Type B pancreatic cell (in vitro differentiated cells): Measurements from ENCODE around the gene CERS1. TPM values are rescaled to one million over a fixed set of nuclear protein-coding genes. Genes with fewer than 3 reads are reported as not detected.

ENCODE experiments used
- DNase-seq: peaks from one replicate; pipeline ENCODE4 v3.0.0; 2021; ENCODE audit warnings: mixed read lengths; ENCODE audit not compliant: unreplicated experiment; ENCODE audit errors: extremely low spot score
- H3K27ac Mint-ChIP-seq: 2 replicates; pipeline ENCODE4 v1.8.0; 2021; ENCODE audit warnings: mild to moderate bottlenecking, mixed read lengths
- H3K27me3 Mint-ChIP-seq: 2 replicates; pipeline ENCODE4 v1.8.0; 2021; ENCODE audit warnings: mixed read lengths
- H3K36me3 Mint-ChIP-seq: 2 replicates; pipeline ENCODE4 v1.8.0; 2021; ENCODE audit warnings: mixed read lengths
- H3K4me1 Mint-ChIP-seq: one replicate; pipeline ENCODE4 v1.8.0; 2021; ENCODE audit warnings: mixed read lengths; ENCODE audit not compliant: unreplicated experiment
- H3K4me3 Mint-ChIP-seq: 2 replicates; pipeline ENCODE4 v1.8.0; 2021; ENCODE audit warnings: mild to moderate bottlenecking, mixed read lengths
- H3K9me3 Mint-ChIP-seq: 2 replicates; pipeline ENCODE4 v1.8.0; 2021; ENCODE audit warnings: mixed read lengths
- total RNA-seq: library from RNA; stranded (reverse); gene quantifications from 2 replicates; pipeline ENCODE4 v1.2.1, GENCODE V29; 2021; ENCODE audit warnings: low replicate concordance
- TF ChIP-seq, protein P1 (sequence below): fragments of 200-600 bp; sonication (generic); conservative IDR thresholded peaks from 2 replicates; pipeline ENCODE4 v1.5.0; 2021; ENCODE audit warnings: antibody characterized with exemption, mild to moderate bottlenecking

The CERS1 gene
- total RNA-seq, 1 donor from 2014 or later: 14.8 TPM

GRCh38 chr19:18859676-18860301 lies 36.2 kb downstream of the CERS1 start:
- H3K9me3 Mint-ChIP-seq: no peaks in the 10 kb centered on the region
- DNase-seq: no peak

DNA sequence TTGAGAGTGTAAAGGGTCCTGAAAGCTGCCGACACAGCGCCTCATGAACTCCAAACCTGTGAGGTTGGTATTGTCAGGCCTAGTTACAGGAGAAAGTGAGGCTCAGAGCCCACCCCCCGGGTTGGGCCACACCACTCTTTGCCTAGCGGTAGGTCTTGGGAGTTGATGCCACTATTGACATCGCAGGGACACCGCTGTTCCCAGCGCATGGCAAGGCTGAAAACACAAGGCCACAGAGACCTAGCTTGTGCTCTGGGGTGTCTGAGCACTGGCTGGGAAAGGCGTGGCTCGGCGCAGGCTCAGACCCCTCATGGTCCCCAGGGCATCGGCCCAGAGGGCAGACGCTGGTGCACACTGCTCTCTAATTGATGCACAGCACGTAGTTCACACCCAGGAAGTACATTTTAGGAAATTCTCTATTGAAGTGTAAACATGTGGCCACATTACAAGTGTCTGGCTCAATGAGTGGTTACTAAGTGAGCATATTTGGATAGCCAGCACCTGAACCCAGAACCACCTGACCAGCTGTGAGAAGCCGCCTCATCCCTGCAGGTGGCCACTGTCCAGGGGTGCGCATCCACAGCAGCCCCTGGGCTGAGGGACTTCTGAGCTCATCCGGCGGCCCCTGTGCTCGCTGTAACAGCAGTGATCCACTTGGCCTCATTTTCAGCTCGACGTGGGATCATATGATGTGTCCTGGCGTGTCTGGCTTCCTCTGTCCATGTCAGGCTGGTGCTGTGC lies 36.9 kb downstream of the CERS1 start:
- no peaks in the 10 kb centered on the region for H3K9me3 Mint-ChIP-seq
- TF ChIP-seq, protein P1, sequence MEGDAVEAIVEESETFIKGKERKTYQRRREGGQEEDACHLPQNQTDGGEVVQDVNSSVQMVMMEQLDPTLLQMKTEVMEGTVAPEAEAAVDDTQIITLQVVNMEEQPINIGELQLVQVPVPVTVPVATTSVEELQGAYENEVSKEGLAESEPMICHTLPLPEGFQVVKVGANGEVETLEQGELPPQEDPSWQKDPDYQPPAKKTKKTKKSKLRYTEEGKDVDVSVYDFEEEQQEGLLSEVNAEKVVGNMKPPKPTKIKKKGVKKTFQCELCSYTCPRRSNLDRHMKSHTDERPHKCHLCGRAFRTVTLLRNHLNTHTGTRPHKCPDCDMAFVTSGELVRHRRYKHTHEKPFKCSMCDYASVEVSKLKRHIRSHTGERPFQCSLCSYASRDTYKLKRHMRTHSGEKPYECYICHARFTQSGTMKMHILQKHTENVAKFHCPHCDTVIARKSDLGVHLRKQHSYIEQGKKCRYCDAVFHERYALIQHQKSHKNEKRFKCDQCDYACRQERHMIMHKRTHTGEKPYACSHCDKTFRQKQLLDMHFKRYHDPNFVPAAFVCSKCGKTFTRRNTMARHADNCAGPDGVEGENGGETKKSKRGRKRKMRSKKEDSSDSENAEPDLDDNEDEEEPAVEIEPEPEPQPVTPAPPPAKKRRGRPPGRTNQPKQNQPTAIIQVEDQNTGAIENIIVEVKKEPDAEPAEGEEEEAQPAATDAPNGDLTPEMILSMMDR: no peak
- H3K27ac Mint-ChIP-seq: no peak overlapping the region
- H3K27me3 Mint-ChIP-seq: no peaks in the 10 kb centered on the region
- no peaks in the 10 kb centered on the region for H3K36me3 Mint-ChIP-seq
- H3K4me3 Mint-ChIP-seq: no peak overlapping the region
- no peaks in the 10 kb centered on the region for H3K4me1 Mint-ChIP-seq
- no peak for DNase-seq

More at GRCh38 chr19:18859676-18860301, 36.2 kb downstream of the CERS1 start:
- Mint-ChIP-seq H3K4me1 (no peaks in the 10 kb centered on the region), H3K36me3 (no peaks in the 10 kb centered on the region), H3K4me3 (no peak overlapping the region), H3K27ac (no peak overlapping the region), H3K27me3 (no peaks in the 10 kb centered on the region)
- TF ChIP-seq, protein P1: no peak

GRCh38 chr19:18857223-18857622 lies 38.7 kb downstream of the CERS1 start:
- no peak for DNase-seq
- Mint-ChIP-seq H3K36me3 (peaks cover 7% of the 10 kb centered on the region), H3K4me3 (no peak overlapping the region), H3K9me3 (no peaks in the 10 kb centered on the region), H3K27ac (no peak overlapping the region), H3K4me1 (no peaks in the 10 kb centered on the region), H3K27me3 (no peaks in the 10 kb centered on the region)
- TF ChIP-seq, protein P1: no peak

DNA sequence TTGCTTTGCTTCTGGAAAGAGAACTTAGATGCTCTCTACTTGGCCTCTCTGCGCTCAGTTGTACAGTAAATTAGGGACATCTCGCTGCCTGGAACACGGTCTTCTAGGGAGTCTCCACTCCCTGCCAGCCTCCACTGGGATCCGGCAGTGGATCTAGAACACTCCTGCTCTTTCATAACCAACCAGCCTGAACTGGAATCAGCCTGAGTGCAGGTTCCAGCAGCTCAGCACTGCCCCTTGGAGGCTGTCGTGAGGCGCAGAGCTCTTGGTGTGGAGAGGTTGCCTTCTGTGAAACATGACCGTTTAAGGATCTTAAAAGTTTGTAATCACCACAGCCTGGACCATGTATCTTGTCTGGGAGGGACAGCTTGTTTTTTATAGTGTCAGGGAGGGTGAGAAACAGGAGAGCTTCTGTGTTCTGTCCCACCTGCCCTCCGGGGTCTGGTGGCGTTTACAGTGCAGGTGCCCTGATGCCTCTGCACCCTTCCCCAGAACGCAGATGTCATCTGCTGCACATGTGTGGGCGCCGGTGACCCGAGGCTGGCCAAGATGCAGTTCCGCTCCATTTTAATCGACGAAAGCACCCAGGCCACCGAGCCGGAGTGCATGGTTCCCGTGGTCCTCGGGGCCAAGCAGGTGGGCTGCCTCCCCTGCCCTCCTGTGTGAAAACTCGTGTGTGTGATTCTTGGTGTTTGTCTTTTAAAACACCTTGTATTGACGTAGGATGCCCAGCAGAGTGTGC lies 39.4 kb downstream of the CERS1 start:
- TF ChIP-seq, protein P1: peak; percentile 54
- H3K4me1 Mint-ChIP-seq: no peaks in the 10 kb centered on the region
- H3K36me3 Mint-ChIP-seq: peaks cover 7% of the 10 kb centered on the region
- no peak overlapping the region for H3K4me3 Mint-ChIP-seq
- H3K27me3 Mint-ChIP-seq: no peaks in the 10 kb centered on the region
- peak overlapping the region; percentile 19 for H3K27ac Mint-ChIP-seq
- DNase-seq: no peak
- H3K9me3 Mint-ChIP-seq: no peaks in the 10 kb centered on the region

DNA sequence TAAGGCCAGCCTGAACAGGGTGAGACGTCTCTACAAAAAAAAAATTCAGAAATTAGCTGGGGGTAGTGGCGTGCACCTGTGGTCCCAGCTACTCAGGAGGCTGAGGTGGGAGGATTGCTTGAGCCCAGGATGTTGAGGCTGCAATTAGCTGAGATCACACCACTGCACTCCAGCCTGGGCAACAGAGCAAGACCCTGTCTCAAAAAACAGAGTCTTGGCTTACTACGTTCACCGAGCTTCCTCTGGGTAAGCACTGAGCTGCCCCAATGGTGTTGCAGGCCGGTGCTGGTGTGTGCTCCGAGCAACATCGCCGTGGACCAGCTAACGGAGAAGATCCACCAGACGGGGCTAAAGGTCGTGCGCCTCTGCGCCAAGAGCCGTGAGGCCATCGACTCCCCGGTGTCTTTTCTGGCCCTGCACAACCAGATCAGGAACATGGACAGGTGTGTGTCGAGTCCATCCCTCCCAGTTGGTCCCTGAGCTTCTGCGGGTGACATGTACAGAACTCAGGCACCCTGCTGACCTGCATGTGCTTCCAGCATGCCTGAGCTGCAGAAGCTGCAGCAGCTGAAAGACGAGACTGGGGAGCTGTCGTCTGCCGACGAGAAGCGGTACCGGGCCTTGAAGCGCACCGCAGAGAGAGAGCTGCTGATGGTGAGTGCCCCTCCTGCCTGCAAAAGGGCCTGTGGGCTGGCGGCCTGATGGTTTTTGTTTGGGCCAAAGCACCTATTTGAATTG lies 40.1 kb downstream of the CERS1 start:
- Mint-ChIP-seq H3K36me3 (peaks cover 7% of the 10 kb centered on the region), H3K27ac (peak overlapping the region; percentile 19), H3K27me3 (no peaks in the 10 kb centered on the region), H3K4me1 (peaks cover 6% of the 10 kb centered on the region), H3K9me3 (no peaks in the 10 kb centered on the region), H3K4me3 (no peak overlapping the region)
- TF ChIP-seq, protein P1: no peak
- no peak for DNase-seq
